ENCODE measurements around the gene PGAM4. TPM values are rescaled to one million over a fixed set of nuclear protein-coding genes. Genes with fewer than 3 reads are reported as not detected.

The PGAM4 gene
- not detected for total RNA-seq

- Histone ChIP-seq H3K9me3 (no peaks in the 10 kb centered on the region), H3K27me3 (no peaks in the 10 kb centered on the region), H3K27ac (no peak within 1 kb of the TSS), H3K36me3 (no peaks in the 10 kb centered on the region), H3K4me1 (no peaks in the 10 kb centered on the region), H3K4me3 (no peak within 1 kb of the TSS)
- ATAC-seq: no peak
- TF ChIP-seq CTCF (IDR thresholded peaks at IDR 0.05 in 4 of 5, conservative IDR thresholded peaks at IDR 0.05 in 1 of 5) (no peak), POLR2A (IDR thresholded peaks at IDR 0.05) (no peak)
- intact Hi-C loops (cut with DNase I; ENCODE audit: low total_unique reads): no loop called here
- in situ Hi-C loops (cut with MboI; ENCODE audit: low sequenced_read_pairs in 4 of 4): no loop called here
- DNase-seq: no peak
These were observed at the start of gene PGAM4 for GRCh38 chrX:77969538-77969937. Gene PGAM4 (minus strand): TSS chrX:77969638. CDS start chrX:77969638, 0 bp downstream.

- Histone ChIP-seq H3K4me1 (no peaks in the 10 kb centered on the region), H3K4me3 (no peak overlapping the region), H3K27me3 (no peaks in the 10 kb centered on the region), H3K27ac (no peak overlapping the region), H3K36me3 (no peaks in the 10 kb centered on the region), H3K9me3 (no peaks in the 10 kb centered on the region)
- intact Hi-C loops (cut with DNase I; ENCODE audit: low total_unique reads) (no loop called here), in situ Hi-C loops (cut with MboI; ENCODE audit: low sequenced_read_pairs in 4 of 4) (no loop called here)
- ATAC-seq (no peak), DNase-seq (no peak)
- TF ChIP-seq POLR2A (IDR thresholded peaks at IDR 0.05) (no peak), CTCF (IDR thresholded peaks at IDR 0.05 in 4 of 5, conservative IDR thresholded peaks at IDR 0.05 in 1 of 5) (no peak)
These were observed 42.4 kb upstream of the PGAM4 start for GRCh38 chrX:78011846-78012245.

GRCh38 chrX:77979870-77980269, 10.4 kb upstream of the PGAM4 start:
- TF ChIP-seq POLR2A (IDR thresholded peaks at IDR 0.05) (no peak), CTCF (IDR thresholded peaks at IDR 0.05 in 4 of 5, conservative IDR thresholded peaks at IDR 0.05 in 1 of 5) (no peak)
- DNase-seq (no peak), ATAC-seq (no peak)
- H3K4me3 ChIP-seq: no peak overlapping the region
- no peaks in the 10 kb centered on the region for H3K27me3 ChIP-seq
- H3K36me3 ChIP-seq: no peaks in the 10 kb centered on the region
- no peaks in the 10 kb centered on the region for H3K9me3 ChIP-seq
- in situ Hi-C loops (cut with MboI; ENCODE audit: low sequenced_read_pairs in 4 of 4): no loop called here
- intact Hi-C loops (cut with DNase I; ENCODE audit: low total_unique reads): no loop called here
- no peak overlapping the region for H3K27ac ChIP-seq
- H3K4me1 ChIP-seq: no peaks in the 10 kb centered on the region

GRCh38 chrX:77977518-77977917, 8.1 kb upstream of the PGAM4 start:
- no peaks in the 10 kb centered on the region for H3K27me3 ChIP-seq
- no peak overlapping the region for H3K27ac ChIP-seq
- in situ Hi-C loops (cut with MboI; ENCODE audit: low sequenced_read_pairs in 4 of 4): no loop called here
- H3K9me3 ChIP-seq: no peaks in the 10 kb centered on the region
- no peaks in the 10 kb centered on the region for H3K4me1 ChIP-seq
- ATAC-seq (no peak), DNase-seq (no peak)
- TF ChIP-seq POLR2A (IDR thresholded peaks at IDR 0.05): no peak
- TF ChIP-seq CTCF (IDR thresholded peaks at IDR 0.05 in 4 of 5, conservative IDR thresholded peaks at IDR 0.05 in 1 of 5): no peak
- H3K4me3 ChIP-seq: no peak overlapping the region
- intact Hi-C loops (cut with DNase I; ENCODE audit: low total_unique reads): no loop called here
- H3K36me3 ChIP-seq: no peaks in the 10 kb centered on the region

GRCh38 chrX:77977095-77977494, 7.7 kb upstream of the PGAM4 start:
- Histone ChIP-seq H3K4me1 (no peaks in the 10 kb centered on the region), H3K4me3 (no peak overlapping the region), H3K36me3 (no peaks in the 10 kb centered on the region), H3K9me3 (no peaks in the 10 kb centered on the region), H3K27ac (no peak overlapping the region), H3K27me3 (no peaks in the 10 kb centered on the region)
- ATAC-seq (no peak), DNase-seq (no peak)
- no peak for TF ChIP-seq CTCF (IDR thresholded peaks at IDR 0.05 in 4 of 5, conservative IDR thresholded peaks at IDR 0.05 in 1 of 5)
- TF ChIP-seq POLR2A (IDR thresholded peaks at IDR 0.05): no peak
- in situ Hi-C loops (cut with MboI; ENCODE audit: low sequenced_read_pairs in 4 of 4): no loop called here
- intact Hi-C loops (cut with DNase I; ENCODE audit: low total_unique reads): no loop called here

Data from gastrocnemius medialis (tissue), 4 donors.